Urinary bladder (tissue), 4 donors: ENCODE data around the gene UBE2Z. TPM values are rescaled to one million over a fixed set of nuclear protein-coding genes. Genes with fewer than 3 reads are reported as not detected.
A peak's percentile ranks its signal among the peaks of the same experiment; 100 is the strongest.
"Not testable (repeated sequence)": the region's sequence is repeated elsewhere in the genome, so short reads cannot be mapped to it uniquely, and the experiment has no call there.

ENCODE experiments used
- DNase-seq: peaks from one replicate; pipeline ENCODE4 v3.0.0-alpha.2; 2015; ENCODE audit errors: extremely low spot score
- H3K27ac ChIP-seq: one replicate; pipeline ENCODE4 v1.5.1; 2013; ENCODE audit warnings: low read depth, mild to moderate bottlenecking, moderate library complexity
- H3K36me3 ChIP-seq: one replicate; pipeline ENCODE4 v1.6.1; 2013; ENCODE audit warnings: mild to moderate bottlenecking, moderate library complexity; ENCODE audit not compliant: insufficient read depth
- H3K4me1 ChIP-seq: one replicate; pipeline ENCODE4 v1.6.1; 2013; ENCODE audit warnings: mild to moderate bottlenecking, moderate library complexity; ENCODE audit not compliant: insufficient read depth
- H3K4me3 ChIP-seq: one replicate; pipeline ENCODE4 v1.5.1; 2013; ENCODE audit warnings: low read depth, low read length
- WGBS: extraction: QIAGEN DNeasy Blood & Tissue Kit; methylation state at CpG from one replicate; pipeline ENCODE4 v1.1.7; 2013; 5-methylcytosine and 5-hydroxymethylcytosine counted together
- polyA plus RNA-seq: library from polyadenylated mRNA; stranded (reverse); fragments of 200-250 nt; gene quantifications from one replicate; pipeline ENCODE4 v1.2.3, GENCODE V29; 2013
- total RNA-seq: library from RNA; depleted of rRNA; stranded (reverse); fragments of >200 nt; gene quantifications from one replicate; pipeline ENCODE4 v1.2.3, GENCODE V29; 2014
- donor health status: healthy with polysubstance abuse.
- donor health status: healthy.

UBE2Z gene
- total and polyA plus RNA-seq, 2 donors, result 42.0 to 56.3 TPM

DNA sequence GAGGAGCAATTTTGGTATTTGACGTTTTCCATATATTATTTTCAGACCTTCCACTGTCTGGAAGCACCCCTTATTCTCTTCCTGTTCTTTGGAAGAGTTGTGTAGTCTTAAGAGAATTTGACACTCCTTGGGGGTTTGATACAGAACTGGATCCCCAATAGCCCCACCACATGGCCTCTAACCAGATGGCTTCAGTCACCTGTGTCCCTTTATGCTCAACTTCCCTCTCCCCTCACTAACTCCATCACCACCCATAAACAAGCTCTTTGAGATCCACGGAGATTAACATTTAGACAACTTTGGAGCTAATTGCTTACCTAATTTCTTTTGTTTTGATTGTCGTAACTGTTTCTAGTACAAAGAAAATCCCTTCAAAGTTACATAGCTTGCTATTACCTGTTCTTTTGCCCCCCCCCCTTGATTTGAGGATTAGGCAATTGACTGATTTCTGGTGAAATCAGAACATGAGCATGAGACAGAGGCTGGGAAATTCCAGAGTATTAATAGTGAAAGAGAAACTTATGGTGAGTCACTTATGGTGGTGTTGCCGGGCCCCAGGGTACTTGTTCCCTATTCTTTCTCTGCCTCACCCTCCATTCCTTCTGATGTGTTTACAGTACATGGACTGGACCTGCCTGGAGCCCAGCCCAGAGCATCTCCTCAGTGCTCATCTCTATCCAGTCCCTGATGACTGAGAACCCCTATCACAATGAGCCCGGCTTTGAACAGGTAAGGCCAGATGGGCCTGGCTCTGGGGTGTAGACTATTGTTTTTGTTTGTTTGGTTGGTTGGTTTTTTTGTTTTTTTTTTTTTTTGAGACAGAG lies 7.5 kb downstream of the UBE2Z start:
- DNase-seq, result no peak
- WGBS, result 79% methylated on average over 5 of the region's 5 CpGs
- Histone ChIP-seq H3K4me1 (peaks cover 3% of the 10 kb centered on the region), H3K4me3 (no peak overlapping the region), H3K27ac (no peak overlapping the region), H3K36me3 (peaks cover 6% of the 10 kb centered on the region)

DNA sequence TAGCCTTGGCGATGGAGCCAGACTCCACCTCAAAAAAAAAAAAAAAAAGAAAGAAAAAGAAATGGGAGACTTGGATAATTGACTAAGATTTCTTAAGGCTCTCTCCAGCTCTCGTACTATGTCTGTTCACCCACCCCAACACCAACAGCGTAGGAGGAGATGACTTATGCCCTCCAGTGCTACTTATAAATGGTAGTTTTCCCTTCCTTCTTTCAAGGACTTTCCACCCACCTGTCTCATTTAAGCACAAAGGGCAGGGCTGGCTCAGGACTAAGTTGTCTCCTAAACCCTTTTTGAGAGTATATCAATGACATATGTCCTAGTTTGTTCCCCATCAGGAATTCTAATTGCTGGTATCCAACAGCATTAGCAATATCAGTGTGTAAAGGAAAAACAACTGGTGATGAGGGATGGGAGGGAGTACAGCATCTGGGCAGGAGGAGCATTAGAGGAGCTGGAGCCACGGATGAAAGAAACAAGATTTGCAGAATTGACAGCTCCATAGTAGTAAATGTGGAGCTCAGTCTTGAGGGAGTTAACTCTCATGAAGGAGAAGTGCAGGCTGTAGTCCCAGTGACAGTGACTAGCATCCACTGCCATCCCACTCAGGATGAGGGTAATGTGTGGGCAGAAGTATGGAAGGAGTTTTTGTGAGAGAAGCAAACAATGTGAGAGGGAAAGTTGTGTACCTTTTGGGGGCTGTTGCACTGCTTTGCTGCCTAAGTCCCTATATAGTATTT lies 17.2 kb downstream of the UBE2Z start:
- no peak overlapping the region for H3K4me3 ChIP-seq
- no peak overlapping the region for H3K27ac ChIP-seq
- 75% methylated on average over 4 of the region's 4 CpGs for WGBS
- no peak for DNase-seq
- peaks cover 1% of the 10 kb centered on the region for H3K36me3 ChIP-seq
- no peaks in the 10 kb centered on the region for H3K4me1 ChIP-seq

DNA sequence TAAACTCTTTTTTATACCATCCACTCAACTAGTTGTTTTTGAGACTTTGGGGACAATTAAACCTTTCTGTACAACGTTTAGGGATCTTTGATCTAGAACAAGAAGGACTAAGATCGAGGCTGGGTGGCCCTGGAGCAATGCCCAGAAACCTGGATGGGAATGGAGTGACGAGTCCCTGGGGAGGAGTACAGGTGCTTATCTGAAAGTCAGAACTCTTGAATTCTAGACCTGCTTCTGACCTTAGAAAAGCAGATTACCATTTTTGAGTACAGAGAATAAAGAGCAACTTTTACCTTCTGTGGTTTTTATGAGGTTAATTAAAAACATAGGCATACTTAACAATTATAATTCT lies 17.8 kb downstream of the UBE2Z start:
- H3K27ac ChIP-seq, result no peak overlapping the region

DNA sequence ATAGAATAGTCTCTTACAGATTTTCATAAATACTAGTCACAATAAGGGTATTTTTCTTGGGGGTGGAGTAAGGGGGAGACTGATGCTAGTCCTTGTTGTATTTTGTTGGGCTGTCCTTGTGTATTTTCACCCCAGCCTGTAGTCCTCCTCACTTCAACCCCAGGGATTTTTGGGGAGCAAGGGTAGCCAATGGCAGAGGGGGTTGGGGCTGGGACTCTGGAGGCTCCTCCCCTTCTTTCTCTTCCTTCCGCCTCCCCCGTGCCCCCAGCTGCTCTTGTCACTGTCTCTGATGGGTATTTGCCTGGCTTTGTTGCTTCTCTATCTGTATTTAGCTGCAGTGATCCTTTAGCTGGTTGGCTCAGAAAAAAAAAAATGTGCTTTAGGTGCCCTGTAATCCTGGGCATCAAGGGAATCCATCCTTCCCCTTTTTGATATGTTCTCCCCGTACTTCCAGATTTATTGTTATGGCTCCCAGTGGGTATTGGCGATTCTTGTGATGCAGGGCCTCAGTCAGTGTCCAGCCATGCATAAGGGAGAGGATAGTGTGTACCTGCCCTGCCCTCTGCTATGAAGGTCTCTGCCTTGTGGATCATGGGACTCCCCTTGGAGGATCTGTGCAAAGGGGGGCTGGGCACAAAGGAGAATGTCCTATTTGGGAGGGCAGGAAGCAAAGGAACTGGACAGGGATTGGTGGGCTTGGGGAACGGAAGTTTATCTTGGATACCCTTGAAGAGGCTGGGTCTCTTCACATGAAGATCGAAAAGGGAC lies 20.0 kb downstream of the UBE2Z start:
- H3K4me3 ChIP-seq, result no peak overlapping the region
- H3K36me3 ChIP-seq, result peaks cover 1% of the 10 kb centered on the region
- DNase-seq, result no peak
- H3K4me1 ChIP-seq, result no peaks in the 10 kb centered on the region
- 80% methylated on average over 6 of the region's 6 CpGs for WGBS
- H3K27ac ChIP-seq, result no peak overlapping the region

More for the DNA sequence above, 17.8 kb downstream of the UBE2Z start:
- Histone ChIP-seq H3K4me1 (no peaks in the 10 kb centered on the region), H3K4me3 (no peak overlapping the region), H3K36me3 (peaks cover 1% of the 10 kb centered on the region)
- 52% methylated on average over 3 of the region's 3 CpGs for WGBS
- DNase-seq, result no peak

DNA sequence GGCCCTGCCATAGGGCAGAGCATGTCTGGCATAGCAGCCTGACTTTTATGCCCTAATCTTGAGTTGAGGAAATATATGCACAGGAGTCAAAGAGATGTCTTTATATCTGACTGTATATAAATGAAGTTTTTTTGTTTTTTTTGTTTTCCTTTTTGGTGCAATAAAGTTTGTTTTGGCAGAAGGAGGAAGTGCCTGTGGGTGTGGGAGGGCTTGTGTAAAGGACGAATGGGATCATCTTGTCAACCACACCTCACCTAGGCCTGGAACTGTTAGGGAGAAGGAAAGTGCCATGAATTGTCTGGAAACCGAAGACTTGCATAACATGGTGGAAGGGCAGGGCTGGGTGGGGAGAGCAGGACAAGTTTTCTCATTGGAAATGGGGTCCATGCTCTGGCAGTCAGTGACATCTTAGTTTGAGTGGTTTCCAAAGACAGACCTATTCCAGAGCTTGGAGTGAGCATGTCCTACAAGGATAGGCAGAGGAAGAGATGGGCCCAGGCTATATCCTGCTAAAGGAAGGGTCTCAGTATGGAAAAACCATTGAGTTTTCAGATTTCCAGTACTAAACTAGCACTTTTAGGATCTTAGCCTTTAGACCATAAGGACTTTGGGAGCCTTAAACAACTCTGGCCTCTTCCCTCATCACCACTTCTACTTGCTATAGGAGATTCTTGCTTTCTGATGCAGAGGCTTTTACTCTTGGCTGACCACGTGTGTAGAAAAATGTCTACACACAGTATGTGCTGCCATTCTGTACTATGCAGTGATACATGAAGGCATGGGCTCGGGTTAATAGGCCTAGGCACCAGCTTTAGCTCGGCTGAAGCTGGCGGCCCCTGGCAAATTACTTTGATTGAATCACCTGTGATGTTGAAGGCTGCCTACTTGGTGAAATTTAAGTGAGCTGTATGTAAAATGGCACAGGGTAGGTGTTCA lies 20.9 kb downstream of the UBE2Z start:
- H3K4me1 ChIP-seq, result no peaks in the 10 kb centered on the region
- 74% methylated on average over 6 of the region's 6 CpGs for WGBS
- DNase-seq, result no peak
- peaks cover 3% of the 10 kb centered on the region for H3K36me3 ChIP-seq
- no peak overlapping the region for H3K4me3 ChIP-seq
- H3K27ac ChIP-seq, result no peak overlapping the region

DNA sequence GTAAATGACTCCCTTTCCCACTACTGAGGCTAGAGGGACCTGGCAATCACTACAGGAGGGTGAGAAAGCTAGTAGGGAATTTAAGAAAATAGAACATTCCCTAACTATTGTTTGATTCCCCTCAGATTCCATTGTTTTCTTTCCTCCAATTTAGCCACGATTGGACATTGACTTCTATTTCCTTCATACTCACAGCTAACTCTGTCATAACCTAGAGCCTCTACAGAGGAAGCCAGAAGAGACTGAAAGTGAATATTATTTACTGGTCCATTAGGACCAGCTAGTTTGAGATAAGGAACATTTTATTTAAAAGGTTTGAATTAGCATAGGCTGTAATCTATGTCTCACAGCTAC lies 21.6 kb downstream of the UBE2Z start:
- no peak overlapping the region for H3K27ac ChIP-seq
- WGBS, result 45% methylated on average over 1 of the region's 1 CpG
- no peaks in the 10 kb centered on the region for H3K4me1 ChIP-seq
- H3K36me3 ChIP-seq, result peaks cover 3% of the 10 kb centered on the region
- H3K4me3 ChIP-seq, result no peak overlapping the region
- no peak for DNase-seq

DNA sequence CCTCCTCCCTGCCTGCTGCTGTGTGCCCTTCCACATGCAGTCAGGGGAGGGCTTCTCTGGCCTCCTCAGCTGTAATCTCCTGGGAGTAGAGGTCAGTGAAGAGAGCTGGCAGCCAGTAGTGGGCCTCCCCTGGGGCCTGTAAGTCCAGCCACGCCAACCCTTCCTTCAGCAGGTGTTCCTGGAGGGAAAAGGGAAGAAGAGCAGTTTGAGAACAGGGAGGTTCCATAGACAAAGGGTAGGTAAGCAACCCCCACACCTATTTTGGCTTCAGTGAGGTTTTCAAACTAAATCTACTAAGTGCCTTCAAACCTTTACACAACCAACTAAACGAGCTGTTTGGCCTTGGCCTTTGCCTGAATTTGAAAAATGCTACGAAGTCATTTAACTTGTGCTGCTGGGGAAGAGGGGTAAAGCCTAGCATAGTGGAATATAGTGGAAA lies 22.2 kb downstream of the UBE2Z start:
- H3K27ac ChIP-seq, result no peak overlapping the region
- 59% methylated on average over 3 of the region's 3 CpGs for WGBS
- no peak overlapping the region for H3K4me3 ChIP-seq
- H3K36me3 ChIP-seq, result peaks cover 2% of the 10 kb centered on the region
- no peak for DNase-seq
- H3K4me1 ChIP-seq, result no peaks in the 10 kb centered on the region

DNA sequence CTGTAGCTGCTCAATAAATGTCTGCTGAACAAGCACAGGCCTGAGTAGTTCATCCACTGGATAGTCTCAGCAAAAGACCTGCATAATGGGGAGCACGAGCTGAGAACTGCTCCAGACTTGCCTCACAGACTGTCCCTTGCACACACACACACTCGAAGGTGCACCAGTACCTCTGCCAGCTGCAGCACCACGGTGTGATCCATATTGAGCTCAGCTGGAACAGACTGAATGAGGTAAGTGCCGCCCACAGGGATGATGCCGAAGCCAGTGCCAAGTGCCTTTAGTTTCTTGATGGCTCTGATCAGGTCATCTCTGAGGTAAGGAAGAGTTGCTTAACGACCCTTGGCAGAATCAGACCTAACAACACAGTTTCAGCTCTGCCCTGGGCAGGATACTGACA lies 24.8 kb downstream of the UBE2Z start:
- Histone ChIP-seq H3K4me1 (no peaks in the 10 kb centered on the region), H3K27ac (no peak overlapping the region), H3K4me3 (no peak overlapping the region), H3K36me3 (peaks cover 6% of the 10 kb centered on the region)
- 91% methylated on average over 6 of the region's 6 CpGs for WGBS
- DNase-seq, result no peak

DNA sequence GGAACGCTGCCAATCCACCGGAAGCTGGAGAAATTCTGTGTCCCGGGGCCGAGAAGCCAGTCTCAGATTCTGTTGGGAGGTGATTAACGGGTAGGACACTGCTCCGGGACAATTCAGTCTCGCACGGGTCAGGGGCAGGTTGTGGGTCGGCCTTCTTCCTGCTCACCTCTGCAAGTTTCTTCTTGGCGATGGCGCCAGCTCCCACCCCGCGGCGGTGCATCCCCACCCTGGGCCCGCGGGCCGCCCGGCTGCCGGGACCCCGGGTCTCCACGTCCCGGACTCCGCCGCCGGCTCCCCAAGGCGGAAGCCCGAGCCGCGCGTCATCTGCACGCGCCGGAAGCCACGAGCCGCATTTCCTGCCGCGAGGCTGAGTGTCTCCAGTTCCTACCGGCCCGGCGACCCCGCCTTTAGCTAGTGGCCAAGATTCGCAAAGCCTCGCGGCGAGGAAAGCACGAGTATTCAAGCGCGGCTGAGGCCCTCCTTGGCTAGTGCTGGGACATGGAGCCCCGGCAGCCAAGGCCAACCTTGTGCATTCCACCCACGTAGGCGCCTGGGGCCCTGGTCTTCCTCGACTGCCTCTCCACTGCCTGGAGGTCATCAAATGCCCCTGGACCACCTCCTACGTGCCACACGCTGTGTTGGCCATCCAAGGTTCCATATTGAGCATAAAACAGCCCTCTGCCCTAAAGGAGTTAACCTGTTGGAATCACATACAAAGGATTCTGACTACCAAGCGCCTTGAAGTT lies 36.5 kb downstream of the UBE2Z start, which contains the start of gene SNF8:
SNF8 (minus strand) TSS at position 328 of the 746 bp plus-strand sequence; CDS start at position 220, 108 bp downstream.
- Histone ChIP-seq H3K36me3 (no peaks in the 10 kb centered on the region), H3K4me1 (peaks cover 3% of the 10 kb centered on the region), H3K27ac (peak within 1 kb of the TSS; percentile 77), H3K4me3 (peak within 1 kb of the TSS; percentile 73)
- 2% methylated on average over 55 of the region's 55 CpGs for WGBS
- DNase-seq, result peak; percentile 53

DNA sequence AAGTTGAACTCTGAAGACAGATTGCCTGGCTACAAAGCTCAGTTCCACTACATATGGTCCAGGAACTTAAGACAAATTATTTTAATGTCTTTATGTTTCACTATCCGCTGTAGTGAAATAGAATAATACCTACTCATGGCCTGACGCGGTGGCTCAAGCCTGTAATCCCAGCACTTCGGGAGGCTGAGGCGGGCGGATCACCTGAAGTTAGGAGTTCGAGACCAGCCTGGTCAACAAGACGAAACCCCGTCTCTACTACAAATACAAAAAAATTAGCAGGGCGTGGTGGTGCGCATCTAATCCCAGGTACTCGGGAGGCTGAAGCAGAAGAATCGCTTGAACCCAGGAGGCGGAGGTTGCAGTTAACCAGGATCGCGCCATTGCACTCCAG lies 37.0 kb downstream of the UBE2Z start:
- H3K36me3 ChIP-seq, DNase-seq, H3K4me1 ChIP-seq, H3K27ac ChIP-seq: not testable (repeated sequence)
- WGBS, result 95% methylated on average over 16 of the region's 16 CpGs
- H3K4me3 ChIP-seq, result peak overlapping the region; percentile 73

DNA sequence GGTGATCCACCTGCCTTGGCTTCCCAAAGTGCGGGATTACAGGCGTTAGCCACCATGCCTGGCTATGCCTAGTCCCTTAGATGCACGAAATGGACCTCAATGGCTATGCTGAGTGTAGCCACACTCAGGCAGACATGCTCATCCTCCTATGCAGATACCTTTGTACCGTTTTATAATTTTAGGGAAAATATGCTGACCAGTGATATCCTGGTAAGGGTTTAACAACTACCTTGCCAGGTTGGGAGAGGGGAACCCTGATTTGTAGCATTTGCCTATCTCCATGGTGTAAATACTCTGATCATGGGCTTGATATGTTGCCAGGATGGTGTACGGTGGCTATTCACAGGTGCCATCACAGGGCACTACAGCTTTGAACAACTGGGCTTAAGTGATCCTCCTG lies 43.4 kb downstream of the UBE2Z start:
- no peaks in the 10 kb centered on the region for H3K4me1 ChIP-seq
- WGBS, result 80% methylated on average over 5 of the region's 5 CpGs
- no peak overlapping the region for H3K27ac ChIP-seq
- H3K36me3 ChIP-seq, result no peaks in the 10 kb centered on the region
- H3K4me3 ChIP-seq, result no peak overlapping the region
- no peak for DNase-seq

DNA sequence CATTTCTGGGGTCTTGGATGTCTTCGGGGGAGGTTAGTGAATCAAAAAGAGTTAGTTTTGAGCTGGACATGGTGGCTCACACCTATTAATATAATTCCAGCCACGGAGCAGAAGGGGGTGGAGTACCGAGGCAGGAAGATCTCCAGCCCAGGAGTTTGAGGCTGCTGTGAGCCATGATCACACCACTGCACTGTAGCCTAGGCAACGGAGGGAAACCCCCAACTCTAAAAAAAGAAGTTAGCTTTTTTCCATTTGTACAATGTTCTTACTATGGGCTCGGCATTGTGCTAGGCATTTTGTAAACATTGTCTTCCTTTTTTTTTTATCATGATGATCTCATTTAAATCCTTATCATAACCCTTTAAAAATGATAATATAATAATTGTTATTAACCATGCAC lies 44.7 kb downstream of the UBE2Z start:
- 25% methylated on average over 5 of the region's 5 CpGs for WGBS
- no peak overlapping the region for H3K4me3 ChIP-seq
- H3K4me1 ChIP-seq, result no peaks in the 10 kb centered on the region
- no peak for DNase-seq
- no peaks in the 10 kb centered on the region for H3K36me3 ChIP-seq
- H3K27ac ChIP-seq, result no peak overlapping the region
